ENCODE measurements around the gene THEMIS.
A peak's percentile ranks its signal among the peaks of the same experiment; 100 is the strongest.
"Not testable (repeated sequence)": the region's sequence is repeated elsewhere in the genome, so short reads cannot be mapped to it uniquely, and the experiment has no call there.

Gene THEMIS

DNA sequence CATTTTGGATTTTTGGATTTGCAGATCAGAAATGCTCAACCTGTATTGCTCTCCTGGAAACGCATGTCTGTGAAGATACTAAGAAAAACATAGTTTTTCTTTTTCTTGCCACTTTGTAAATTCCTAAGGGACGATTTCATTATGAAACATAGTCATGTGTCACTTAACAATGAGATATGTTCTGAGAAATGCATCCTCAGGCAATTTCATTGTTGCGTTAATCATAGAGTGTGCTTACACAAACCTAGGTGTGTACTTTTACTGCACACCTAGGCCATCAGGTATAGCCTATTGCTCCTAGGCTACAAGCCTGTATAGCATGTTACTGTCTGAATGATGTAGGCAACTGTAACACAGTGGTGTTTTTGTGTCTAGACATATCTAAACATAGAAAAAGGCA, 13.4 kb upstream of the THEMIS start:
- TF ChIP-seq POLR2A (IDR thresholded peaks at IDR 0.05; ENCODE audit: low read depth, low read length) (no peak), TAF1 (IDR thresholded peaks at IDR 0.05; ENCODE audit: borderline replicate concordance, low read depth, low read length) (no peak), POLR2AphosphoS5 (IDR thresholded peaks at IDR 0.05; ENCODE audit: low read depth, low read length) (no peak)
- FAIRE-seq (no peak), DNase-seq (ENCODE audit: insufficient read length) (no peak)

GRCh38 chr6:127912914-127913313, 12.1 kb upstream of the THEMIS start:
- DNase-seq (ENCODE audit: insufficient read length) (no peak), FAIRE-seq (no peak)
- TF ChIP-seq POLR2AphosphoS5 (IDR thresholded peaks at IDR 0.05; ENCODE audit: low read depth, low read length) (no peak), POLR2A (IDR thresholded peaks at IDR 0.05; ENCODE audit: low read depth, low read length) (no peak), TAF1 (IDR thresholded peaks at IDR 0.05; ENCODE audit: borderline replicate concordance, low read depth, low read length) (no peak)

- no peak for TF ChIP-seq POLR2AphosphoS5 (IDR thresholded peaks at IDR 0.05; ENCODE audit: low read depth, low read length)
- TF ChIP-seq POLR2A (IDR thresholded peaks at IDR 0.05; ENCODE audit: low read depth, low read length) = no peak
- TF ChIP-seq TAF1 (IDR thresholded peaks at IDR 0.05; ENCODE audit: borderline replicate concordance, low read depth, low read length) = no peak
- DNase-seq (ENCODE audit: insufficient read length) (no peak), FAIRE-seq (peak; percentile 70)
These were observed 7.2 kb upstream of the THEMIS start for GRCh38 chr6:127907960-127908640.

- no peak for FAIRE-seq
- DNase-seq (ENCODE audit: insufficient read length) = no peak
- TF ChIP-seq POLR2AphosphoS5 (IDR thresholded peaks at IDR 0.05; ENCODE audit: low read depth, low read length) = no peak
- TF ChIP-seq TAF1 (IDR thresholded peaks at IDR 0.05; ENCODE audit: borderline replicate concordance, low read depth, low read length) = no peak
- no peak for TF ChIP-seq POLR2A (IDR thresholded peaks at IDR 0.05; ENCODE audit: low read depth, low read length)
These were observed 3.3 kb upstream of the THEMIS start for GRCh38 chr6:127904160-127904559.

DNA sequence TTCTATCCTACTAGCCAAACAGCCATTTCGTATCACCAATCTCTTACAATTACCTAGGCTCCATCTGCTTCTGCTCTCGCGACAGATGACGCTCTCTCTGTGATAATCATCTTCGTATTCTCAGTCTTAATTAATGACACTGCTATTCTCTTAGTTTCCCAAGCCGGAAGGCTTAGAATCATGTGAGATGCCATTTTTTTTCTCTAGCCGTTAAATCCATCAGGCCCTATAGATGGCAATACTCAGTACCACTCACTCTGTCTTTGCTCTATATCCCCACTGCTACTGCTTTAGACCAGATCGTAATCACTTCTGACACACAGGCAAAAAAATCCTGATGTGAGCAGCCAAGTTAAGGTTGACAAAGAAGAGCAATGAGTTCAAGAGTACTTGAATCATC, 2.1 kb upstream of the THEMIS start:
- FAIRE-seq (no peak), DNase-seq (ENCODE audit: insufficient read length) (no peak)

GRCh38 chr6:127897484-127897883, 3.4 kb downstream of the THEMIS start:
- TF ChIP-seq TAF1 (IDR thresholded peaks at IDR 0.05; ENCODE audit: borderline replicate concordance, low read depth, low read length) = no peak
- TF ChIP-seq POLR2AphosphoS5 (IDR thresholded peaks at IDR 0.05; ENCODE audit: low read depth, low read length) = no peak
- TF ChIP-seq POLR2A (IDR thresholded peaks at IDR 0.05; ENCODE audit: low read depth, low read length) = no peak
- DNase-seq (ENCODE audit: insufficient read length) (no peak), FAIRE-seq (no peak)

More for the DNA sequence above, 2.1 kb upstream of the THEMIS start:
- TF ChIP-seq POLR2AphosphoS5 (IDR thresholded peaks at IDR 0.05; ENCODE audit: low read depth, low read length) (no peak), POLR2A (IDR thresholded peaks at IDR 0.05; ENCODE audit: low read depth, low read length) (no peak), TAF1 (IDR thresholded peaks at IDR 0.05; ENCODE audit: borderline replicate concordance, low read depth, low read length) (no peak)

DNA sequence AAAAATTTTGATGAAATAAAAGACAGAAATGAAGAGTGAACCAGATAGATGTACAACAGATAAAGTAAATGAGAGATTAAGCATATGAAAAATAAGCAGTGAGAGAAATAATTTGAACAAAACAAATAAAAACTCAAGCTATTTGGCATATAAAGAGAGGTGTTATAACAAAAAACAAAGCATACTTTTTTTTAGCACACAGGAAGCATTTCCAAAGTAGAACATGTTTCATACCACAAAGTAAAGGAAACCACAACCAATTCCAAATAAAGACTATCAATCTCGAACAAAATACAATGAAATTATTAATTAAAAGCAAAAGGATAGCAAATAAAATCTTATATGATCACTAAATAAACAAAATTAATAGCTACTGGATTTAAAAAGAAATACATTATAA, 6.8 kb downstream of the THEMIS start:
- TF ChIP-seq TAF1 (IDR thresholded peaks at IDR 0.05; ENCODE audit: borderline replicate concordance, low read depth, low read length) (no peak), POLR2AphosphoS5 (IDR thresholded peaks at IDR 0.05; ENCODE audit: low read depth, low read length) (no peak), POLR2A (IDR thresholded peaks at IDR 0.05; ENCODE audit: low read depth, low read length) (no peak)
- no peak for DNase-seq (ENCODE audit: insufficient read length)
- no peak for FAIRE-seq

DNA sequence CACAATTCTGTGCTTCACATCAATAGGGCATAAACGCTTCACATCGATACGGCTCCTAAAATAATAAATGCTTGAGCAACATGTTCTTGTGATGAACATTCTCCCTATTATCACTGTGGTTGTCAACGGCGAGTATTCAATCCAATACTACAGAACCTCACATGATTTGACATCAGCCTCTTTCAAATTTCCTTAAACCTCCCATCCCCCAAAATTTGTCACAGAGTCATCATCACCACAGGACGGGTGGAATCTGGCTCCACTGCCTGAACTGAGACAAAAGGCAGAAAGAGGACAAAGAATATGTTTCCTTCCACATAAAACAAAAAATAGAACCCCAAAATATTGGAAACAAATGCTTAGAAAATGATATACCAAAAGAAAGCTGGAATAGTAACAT, 7.3 kb downstream of the THEMIS start:
- no peak for DNase-seq (ENCODE audit: insufficient read length)
- peak; percentile 5 for FAIRE-seq

GRCh38 chr6:127891731-127892326, 9.0 kb downstream of the THEMIS start:
- DNase-seq (ENCODE audit: insufficient read length) = no peak
- no peak for FAIRE-seq
- no peak for TF ChIP-seq POLR2A (IDR thresholded peaks at IDR 0.05; ENCODE audit: low read depth, low read length)
- TF ChIP-seq TAF1 (IDR thresholded peaks at IDR 0.05; ENCODE audit: borderline replicate concordance, low read depth, low read length) = no peak
- no peak for TF ChIP-seq POLR2AphosphoS5 (IDR thresholded peaks at IDR 0.05; ENCODE audit: low read depth, low read length)

More for the DNA sequence above, 7.3 kb downstream of the THEMIS start:
- TF ChIP-seq POLR2AphosphoS5 (IDR thresholded peaks at IDR 0.05; ENCODE audit: low read depth, low read length) (no peak), TAF1 (IDR thresholded peaks at IDR 0.05; ENCODE audit: borderline replicate concordance, low read depth, low read length) (no peak), POLR2A (IDR thresholded peaks at IDR 0.05; ENCODE audit: low read depth, low read length) (no peak)

GRCh38 chr6:127886603-127887002, 14.3 kb downstream of the THEMIS start:
- TF ChIP-seq TAF1 (IDR thresholded peaks at IDR 0.05; ENCODE audit: borderline replicate concordance, low read depth, low read length) = no peak
- TF ChIP-seq POLR2AphosphoS5 (IDR thresholded peaks at IDR 0.05; ENCODE audit: low read depth, low read length) = no peak
- TF ChIP-seq POLR2A (IDR thresholded peaks at IDR 0.05; ENCODE audit: low read depth, low read length) = no peak
- FAIRE-seq = no peak
- DNase-seq (ENCODE audit: insufficient read length) = no peak

GRCh38 chr6:127884134-127884533, 16.7 kb downstream of the THEMIS start:
- no peak for TF ChIP-seq POLR2A (IDR thresholded peaks at IDR 0.05; ENCODE audit: low read depth, low read length)
- no peak for TF ChIP-seq TAF1 (IDR thresholded peaks at IDR 0.05; ENCODE audit: borderline replicate concordance, low read depth, low read length)
- TF ChIP-seq POLR2AphosphoS5 (IDR thresholded peaks at IDR 0.05; ENCODE audit: low read depth, low read length) = no peak
- DNase-seq (ENCODE audit: insufficient read length) = no peak
- no peak for FAIRE-seq

DNA sequence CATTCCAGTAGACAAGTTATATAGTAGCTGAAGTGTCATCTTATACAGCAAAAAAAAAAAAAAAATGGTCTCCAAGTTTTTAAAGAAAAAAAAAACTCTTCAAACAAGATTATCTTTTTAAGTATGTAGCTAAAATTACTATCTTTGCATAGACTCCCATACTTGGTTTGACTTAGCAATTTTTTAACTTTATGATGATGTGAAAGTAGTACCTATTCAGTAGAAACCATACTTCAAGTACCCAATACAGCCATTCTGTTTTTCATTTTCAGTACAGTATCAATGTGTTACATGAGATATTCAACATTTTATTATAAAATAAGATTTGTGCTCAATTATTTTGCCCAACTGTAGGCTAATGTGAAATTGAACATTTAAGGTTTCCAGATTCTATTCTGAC, 18.9 kb downstream of the THEMIS start:
- not testable (repeated sequence) for FAIRE-seq; DNase-seq (ENCODE audit: insufficient read length)
